Left lung (tissue), 10 donors: ENCODE results near the gene RTKN. TPM values are rescaled to one million over a fixed set of nuclear protein-coding genes. Genes with fewer than 3 reads are reported as not detected.
"Not testable (repeated sequence)": the region's sequence is repeated elsewhere in the genome, so short reads cannot be mapped to it uniquely, and the experiment has no call there.

ENCODE experiments used
- ATAC-seq: fragments of 200-7000 bp; cut with Tn5 transposase; one replicate; pipeline ENCODE4 v1.9.1; 2020; ENCODE audit warnings: moderate library complexity
- DNase-seq, 4 donors: peaks; one replicate each; pipeline ENCODE4 v3.0.0-alpha.2; 2013 to 2020
- H3K27ac ChIP-seq, 2 donors: fragments of 200-600 bp; sonication (generic) in 1 of 2; one replicate each; pipeline versions ENCODE4 v1.5.0 to v1.8.0; 2020 to 2021
- H3K27me3 ChIP-seq, 2 donors: fragments of 200-600 bp; sonication (generic) in 1 of 2; one replicate each; pipeline versions ENCODE4 v1.5.0 to v1.8.0; 2020 to 2021
- H3K36me3 ChIP-seq, 2 donors: fragments of 200-600 bp; sonication (generic) in 1 of 2; one replicate each; pipeline versions ENCODE4 v1.5.0 to v1.8.0; 2020 to 2021
- H3K4me1 ChIP-seq, 2 donors: fragments of 200-600 bp; one replicate each; pipeline ENCODE4 v1.8.0; 2021
- H3K4me3 ChIP-seq, 2 donors: fragments of 200-600 bp; sonication (generic) in 1 of 2; one replicate each; pipeline versions ENCODE4 v1.5.0 to v1.8.0; 2020 to 2021; ENCODE audit warnings: mild to moderate bottlenecking in 1 of 2
- H3K9me3 ChIP-seq, 2 donors: fragments of 200-600 bp; sonication (generic) in 1 of 2; one replicate each; pipeline versions ENCODE4 v1.5.0 to v1.8.0; 2020 to 2021
- intact Hi-C, 2 donors: fragments of 100-400 bp; cut with DNase I; formaldehyde crosslinking; loops; one replicate each; pipeline versions ENCODE4 v1.11.2 to v1.14.2; 2022
- polyA plus RNA-seq, 6 donors: library from polyadenylated mRNA; unstranded; fragments of 120-200 nt; gene quantifications; one replicate each; pipeline ENCODE4 v1.2.1, GENCODE V29; 2013; ENCODE audit not compliant: insufficient read length in 6 of 6
- total RNA-seq, 2 donors: library from RNA; stranded (reverse); fragmentation: NEBNext Ultra II Directional; extraction: Animal tissue kit (Norgen Biotek cat#: 25700); gene quantifications; one replicate each; pipeline ENCODE4 v1.2.1, GENCODE V29; 2021
- TF ChIP-seq, protein P1 (sequence below), 2 donors: fragments of 200-600 bp; sonication (generic) in 1 of 2; IDR thresholded peaks; one replicate each; pipeline versions ENCODE4 v1.5.0 to v1.8.0; 2021; ENCODE audit warnings: antibody characterized with exemption in 2 of 2
- donor health status: DM: no; HTN: yes; CAD: no.
- donor health status: DM: no; HTN: no; CAD: no.

Gene RTKN
- total and polyA plus RNA-seq, 8 donors: 29.6 to 59.5 (median 51.0) TPM

DNA sequence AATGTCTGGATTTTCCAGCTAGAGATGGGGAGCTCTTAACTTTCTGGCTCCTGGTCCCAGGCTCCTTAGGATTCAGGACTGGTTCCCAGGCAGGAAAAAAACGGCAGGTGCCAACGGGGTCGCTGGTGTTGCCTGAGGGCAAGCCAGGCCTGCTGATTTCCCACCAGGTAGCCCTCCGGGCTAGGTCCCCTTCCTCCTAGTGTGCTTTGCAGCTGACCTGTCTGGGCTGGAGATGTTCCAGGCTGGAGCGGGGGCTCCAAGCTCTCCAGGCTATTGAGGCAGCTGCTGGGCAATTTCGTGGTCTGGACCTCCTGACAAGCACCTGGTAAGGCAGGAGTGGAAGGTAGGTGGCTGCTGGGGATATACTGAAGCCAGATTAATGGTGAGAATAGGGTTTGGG is 32.7 kb upstream of the RTKN start:
- H3K36me3 ChIP-seq: peaks cover 0 to 28% of the 10 kb centered on the region in 2 donors
- H3K9me3 ChIP-seq: no peaks in the 10 kb centered on the region
- no peak overlapping the region for H3K27ac ChIP-seq
- TF ChIP-seq, protein P1, sequence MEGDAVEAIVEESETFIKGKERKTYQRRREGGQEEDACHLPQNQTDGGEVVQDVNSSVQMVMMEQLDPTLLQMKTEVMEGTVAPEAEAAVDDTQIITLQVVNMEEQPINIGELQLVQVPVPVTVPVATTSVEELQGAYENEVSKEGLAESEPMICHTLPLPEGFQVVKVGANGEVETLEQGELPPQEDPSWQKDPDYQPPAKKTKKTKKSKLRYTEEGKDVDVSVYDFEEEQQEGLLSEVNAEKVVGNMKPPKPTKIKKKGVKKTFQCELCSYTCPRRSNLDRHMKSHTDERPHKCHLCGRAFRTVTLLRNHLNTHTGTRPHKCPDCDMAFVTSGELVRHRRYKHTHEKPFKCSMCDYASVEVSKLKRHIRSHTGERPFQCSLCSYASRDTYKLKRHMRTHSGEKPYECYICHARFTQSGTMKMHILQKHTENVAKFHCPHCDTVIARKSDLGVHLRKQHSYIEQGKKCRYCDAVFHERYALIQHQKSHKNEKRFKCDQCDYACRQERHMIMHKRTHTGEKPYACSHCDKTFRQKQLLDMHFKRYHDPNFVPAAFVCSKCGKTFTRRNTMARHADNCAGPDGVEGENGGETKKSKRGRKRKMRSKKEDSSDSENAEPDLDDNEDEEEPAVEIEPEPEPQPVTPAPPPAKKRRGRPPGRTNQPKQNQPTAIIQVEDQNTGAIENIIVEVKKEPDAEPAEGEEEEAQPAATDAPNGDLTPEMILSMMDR (IDR thresholded peaks at IDR 0.05): no peak
- intact Hi-C loops: no loop called here
- DNase-seq (peak in 1 of 4 donors; percentile 39), ATAC-seq (no peak)
- H3K4me3 ChIP-seq: no peak overlapping the region
- no peaks in the 10 kb centered on the region for H3K27me3 ChIP-seq
- H3K4me1 ChIP-seq: peaks cover 15 to 37% of the 10 kb centered on the region in 2 donors

DNA sequence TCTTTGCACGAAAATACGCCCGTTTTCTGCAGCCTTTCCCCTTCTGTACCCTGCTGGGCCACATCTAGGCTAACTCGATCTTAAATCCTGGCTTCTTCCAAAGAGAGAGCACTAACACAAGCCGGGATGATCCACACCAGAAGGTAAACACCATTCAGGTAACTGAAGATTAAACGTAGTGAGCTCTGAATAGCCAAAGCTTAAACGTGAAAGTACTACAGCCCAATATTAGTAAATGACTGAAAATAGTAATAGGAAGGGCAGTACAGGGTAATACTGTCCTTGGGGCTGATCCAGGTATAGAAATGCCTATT is 31.2 kb upstream of the RTKN start:
- intact Hi-C loops: no loop called here
- TF ChIP-seq, protein P1 (IDR thresholded peaks at IDR 0.05): no peak
- Histone ChIP-seq H3K27ac (peak overlapping the region; percentile 93 to 94), H3K4me1 (peaks cover 15 to 34% of the 10 kb centered on the region in 2 donors), H3K36me3 (peaks cover 0 to 18% of the 10 kb centered on the region in 2 donors), H3K9me3 (no peaks in the 10 kb centered on the region), H3K27me3 (no peaks in the 10 kb centered on the region), H3K4me3 (peak overlapping the region; percentile 70 to 77)
- ATAC-seq (peak; percentile 4), DNase-seq (no peak)

DNA sequence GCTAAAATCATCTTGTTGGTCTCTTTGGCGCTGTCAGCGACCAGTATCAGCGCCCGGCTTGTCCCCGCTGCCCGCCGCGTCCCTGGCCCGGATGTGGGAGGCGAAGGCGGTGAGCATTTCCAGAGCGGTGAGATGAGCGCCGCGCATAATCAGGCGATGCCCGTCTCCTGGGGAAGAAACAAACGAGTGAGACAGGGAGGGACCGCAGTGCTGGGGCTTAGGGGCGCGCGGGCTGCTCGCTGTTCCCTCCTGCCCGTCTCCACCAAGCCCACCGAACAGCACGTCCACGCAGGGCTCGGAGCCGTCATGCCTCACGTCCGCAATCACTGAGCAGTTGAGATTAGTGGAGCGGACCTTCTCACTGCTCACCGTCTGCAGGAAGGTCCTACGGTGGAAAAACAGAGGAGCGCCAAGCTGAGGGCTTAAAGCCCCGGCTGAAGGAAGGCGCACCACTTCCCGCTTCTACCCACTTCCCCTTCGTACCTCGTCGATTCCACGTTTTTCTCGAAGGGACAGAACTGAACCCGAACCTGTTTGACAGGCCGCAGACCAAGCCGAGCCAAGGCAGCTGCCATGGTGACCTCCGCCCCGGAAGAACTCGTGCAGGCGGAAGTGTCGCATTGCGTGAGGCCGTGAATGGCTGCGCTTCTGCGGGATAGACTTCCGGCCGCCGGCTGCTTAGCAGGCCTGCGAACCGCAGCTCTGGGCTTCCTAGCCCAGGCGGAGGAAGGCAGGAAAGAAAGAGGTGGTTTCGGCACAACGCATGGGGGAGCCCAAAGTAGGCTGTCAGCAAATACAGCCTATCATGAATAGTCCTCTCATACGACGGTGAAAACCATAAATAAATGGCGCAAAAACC is 30.6 kb upstream of the RTKN start, which contains the start of gene MRPL53:
TSS of gene MRPL53 (minus strand) at position 595 of the 859 bp plus-strand sequence. CDS start at position 575, 20 bp downstream.
- TF ChIP-seq, protein P1 (IDR thresholded peaks at IDR 0.05): no peak
- intact Hi-C loops: no loop called here
- Histone ChIP-seq H3K27ac (peak within 1 kb of the TSS; percentile 93 to 94), H3K9me3 (no peaks in the 10 kb centered on the region), H3K4me3 (peak within 1 kb of the TSS; percentile 70 to 77), H3K27me3 (no peaks in the 10 kb centered on the region), H3K36me3 (peaks cover 0 to 18% of the 10 kb centered on the region in 2 donors), H3K4me1 (peaks cover 15 to 31% of the 10 kb centered on the region in 2 donors)
- peak; percentile 94 to 96 (median 96) for DNase-seq
- ATAC-seq: peak; percentile 95

DNA sequence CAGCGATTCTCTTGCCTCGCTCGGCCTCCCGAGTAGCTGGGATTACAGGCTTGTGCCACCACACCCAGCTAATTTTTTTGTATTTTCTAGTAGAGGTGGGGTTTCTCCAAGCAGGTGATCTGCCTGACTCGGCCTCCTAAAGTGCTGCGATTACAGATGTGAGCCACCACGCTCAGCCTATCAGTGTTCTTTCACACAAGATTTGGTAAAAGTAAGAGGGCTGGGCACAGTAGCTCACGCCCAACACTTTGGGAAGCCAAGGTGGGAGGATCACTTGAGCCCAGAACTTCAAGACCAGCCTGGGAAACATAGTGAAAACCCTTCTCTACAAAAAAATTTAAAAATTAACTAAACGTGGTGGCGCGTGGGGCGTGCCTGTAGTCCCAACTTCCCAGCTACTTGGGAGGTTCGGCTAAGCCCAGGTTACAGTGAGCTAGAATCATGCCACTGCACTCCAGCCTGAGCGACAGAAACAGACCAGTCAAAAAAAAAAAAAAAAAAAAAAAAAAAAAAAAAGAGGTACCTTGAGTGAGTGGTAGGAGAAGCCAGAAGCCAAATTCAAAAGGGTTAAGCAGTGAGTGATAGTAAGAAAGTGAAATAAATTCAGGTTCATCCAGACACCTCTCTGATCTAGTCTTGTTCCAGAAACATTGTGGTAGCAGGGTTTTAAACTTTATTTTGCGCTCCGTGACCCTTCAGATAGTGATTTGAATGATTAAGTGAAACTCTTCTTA is 29.8 kb upstream of the RTKN start:
- DNase-seq (peak in 1 of 4 donors; percentile 23), ATAC-seq (no peak)
- Histone ChIP-seq H3K27ac (peak overlapping the region; percentile 93 to 94), H3K9me3 (no peaks in the 10 kb centered on the region), H3K36me3 (peaks cover 0 to 18% of the 10 kb centered on the region in 2 donors), H3K27me3 (no peaks in the 10 kb centered on the region), H3K4me1 (peaks cover 9 to 24% of the 10 kb centered on the region in 2 donors), H3K4me3 (peak overlapping the region; percentile 70 to 77)
- TF ChIP-seq, protein P1 (IDR thresholded peaks at IDR 0.05): no peak
- intact Hi-C loops: no loop called here

DNA sequence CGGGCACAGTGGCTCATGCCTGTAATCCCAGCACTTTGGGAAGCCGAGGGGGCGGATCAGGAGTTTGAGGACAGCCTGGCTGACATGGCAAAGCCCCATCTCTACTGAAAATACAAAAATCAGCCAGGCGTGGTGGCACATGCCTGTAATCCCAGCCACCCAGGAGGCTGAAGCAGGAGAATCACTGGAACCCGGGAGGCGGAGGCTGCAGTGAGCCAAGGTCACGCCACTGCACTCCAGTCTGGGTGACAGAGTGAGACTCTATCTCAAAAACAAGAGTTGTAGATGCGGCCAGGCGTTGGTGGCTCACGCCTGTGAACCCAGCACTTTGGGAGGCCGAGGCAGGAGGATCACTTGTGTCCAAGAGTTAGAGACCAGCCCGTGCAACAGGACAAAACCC is 29.0 kb upstream of the RTKN start:
- H3K27me3 ChIP-seq, H3K4me3 ChIP-seq, H3K27ac ChIP-seq, H3K9me3 ChIP-seq, intact Hi-C loops, ATAC-seq: not testable (repeated sequence)
- peaks cover 0 to 18% of the 10 kb centered on the region in 2 donors for H3K36me3 ChIP-seq
- peaks cover 12 to 30% of the 10 kb centered on the region in 2 donors for H3K4me1 ChIP-seq
- DNase-seq: peak in 1 of 4 donors; percentile 39
